ENCODE measurements around the gene SLC5A5. TPM values are rescaled to one million over a fixed set of nuclear protein-coding genes. Genes with fewer than 3 reads are reported as not detected.

The SLC5A5 gene
- total and polyA plus RNA-seq, 10 of the 15 experiments (the other 5 are each of a cell fraction or from before 2014, with no cell fraction given) = 0.02 to 0.08 (median 0.05) TPM; not detected in 3

GRCh38 chr19:17841371-17841809, 30.4 kb upstream of the SLC5A5 start (continued):
- no peak for TF ChIP-seq SIX5 (IDR thresholded peaks at IDR 0.05; ENCODE audit: low read depth, low read length, severe bottlenecking)
- no peak for TF ChIP-seq CREB1 (IDR thresholded peaks at IDR 0.05; ENCODE audit: low read depth)
- TF ChIP-seq SUZ12 (IDR thresholded peaks at IDR 0.05; ENCODE audit: unreplicated experiment) = no peak

GRCh38 chr19:17841810-17842662, 29.7 kb upstream of the SLC5A5 start:
- no TSS peak for BruUV-seq (replicated peaks)

More at GRCh38 chr19:17841810-17842662, 29.7 kb upstream of the SLC5A5 start:
- POLR2A ChIA-PET = no interaction called here
- TF ChIP-seq CHD2 (IDR thresholded peaks at IDR 0.05; ENCODE audit: borderline replicate concordance, low read depth, low read length) = no peak
- TF ChIP-seq HDAC2 (IDR thresholded peaks at IDR 0.05) = no peak
- no peak for TF ChIP-seq TARDBP (IDR thresholded peaks at IDR 0.05; ENCODE audit: borderline replicate concordance)
- TF ChIP-seq POLR2A (IDR thresholded peaks at IDR 0.05; ENCODE audit: low read depth, low read length) = peak; percentile 35; the same call in 1 of the 2 replicates
- TF ChIP-seq DPF2 (IDR thresholded peaks at IDR 0.05) = no peak
- Histone ChIP-seq H3K4me3 (no peak overlapping the region), H3K27ac (ENCODE audit: control insufficient read depth, insufficient read depth) (no peak overlapping the region), H3K27me3 (replicated peaks in 1 of 2; ENCODE audit: control insufficient read depth in 2 of 2, insufficient read depth in 2 of 2, low read length in 1 of 2) (no peaks in the 10 kb centered on the region), H3K4me1 (ENCODE audit: control insufficient read depth, insufficient read depth, low read length) (peaks cover 14% of the 10 kb centered on the region), H2AFZ (ENCODE audit: control insufficient read depth, low read depth, low read length) (no peak overlapping the region), H3K4me2 (ENCODE audit: control insufficient read depth, insufficient read depth) (no peak overlapping the region), H3K36me3 (ENCODE audit: control insufficient read depth in 2 of 2, insufficient read depth in 2 of 2, low read length in 1 of 2) (peaks cover 9 to 18% of the 10 kb centered on the region in 2 experiments), H3K9me3 (replicated peaks; ENCODE audit: control insufficient read depth, insufficient read depth, low read length) (no peaks in the 10 kb centered on the region; the same call in 2 of the 3 replicates), H3K79me2 (ENCODE audit: control insufficient read depth, insufficient read depth, low read length) (peaks cover 24% of the 10 kb centered on the region), H4K20me1 (ENCODE audit: control insufficient read depth, insufficient read depth) (no peaks in the 10 kb centered on the region), H3K9ac (ENCODE audit: control insufficient read depth, insufficient read depth, low read length) (no peak overlapping the region)
- 94% methylated on average over 44 of the region's 56 CpGs for WGBS (ENCODE audit: insufficient coverage, insufficient replicate concordance, low lambda C conversion rate, missing lambda C conversion rate)
- SMC1A ChIA-PET (ENCODE audit: uncharacterized antibody, unreplicated experiment) = no interaction called here
- RAD21 ChIA-PET (ENCODE audit: unreplicated experiment) = no interaction called here
- DNase-seq (ENCODE audit: low read depth, low spot score) (no peak), FAIRE-seq (no peak), ATAC-seq (peak; percentile 74)
- in situ Hi-C loops (cut with MboI) = no loop called here
- CTCF ChIA-PET = no interaction called here
- intact Hi-C loops (cut with micrococcal nuclease; ENCODE audit: unreplicated experiment) = no loop called here
